ENCODE measurements around the gene SMPDL3B.
A peak's percentile ranks its signal among the peaks of the same experiment; 100 is the strongest.
"Not testable (repeated sequence)": the region's sequence is repeated elsewhere in the genome, so short reads cannot be mapped to it uniquely, and the experiment has no call there.

The SMPDL3B gene

DNA sequence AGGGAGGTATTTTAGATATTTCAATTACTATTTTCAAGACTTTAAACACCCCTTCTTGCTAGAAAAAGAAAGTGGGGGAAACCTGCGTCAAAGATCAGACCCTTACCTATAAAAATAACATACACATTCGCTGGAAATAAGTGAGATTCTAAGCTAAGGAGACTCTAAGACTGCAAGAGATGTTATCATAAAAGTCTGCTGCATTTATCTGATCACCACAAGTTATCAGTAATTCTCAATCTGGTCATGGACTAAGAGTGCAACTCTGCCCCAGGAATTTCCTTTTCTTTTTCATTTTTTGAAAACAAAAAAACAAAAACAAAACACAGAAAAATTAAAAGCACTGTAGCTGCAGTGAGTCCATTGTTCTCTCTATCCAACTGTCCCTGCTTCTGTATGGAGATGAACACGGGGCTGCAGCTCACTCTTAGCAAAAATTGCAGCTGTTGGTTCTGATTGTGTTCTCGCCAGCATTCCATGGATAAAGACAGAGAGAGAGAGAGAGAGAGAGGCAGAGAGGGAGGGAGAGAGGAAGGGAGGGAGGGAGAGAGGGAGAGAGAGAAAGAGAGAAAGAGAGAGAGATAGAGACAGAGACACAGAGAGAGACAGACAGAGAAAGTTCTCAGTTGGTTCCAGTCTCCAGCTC, 39.1 kb downstream of the SMPDL3B start:
- FAIRE-seq, result no peak

DNA sequence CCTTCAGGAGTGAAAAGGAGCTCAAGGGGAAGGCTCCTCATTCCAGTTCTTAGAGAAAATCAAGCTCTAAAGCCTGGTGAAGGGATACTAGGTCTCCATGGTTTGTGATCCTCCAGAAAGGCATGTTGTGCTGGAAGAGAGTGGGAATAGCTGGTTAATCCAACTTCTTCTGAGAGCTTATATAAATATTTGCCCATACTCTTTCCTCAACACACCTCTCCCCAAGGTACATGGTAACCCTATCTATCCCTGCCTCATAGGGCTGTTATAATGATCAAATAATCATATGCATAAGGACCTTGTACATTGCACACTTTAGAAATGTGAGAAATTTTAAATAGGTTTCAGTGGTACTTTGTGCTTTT, 39.6 kb downstream of the SMPDL3B start:
- no peak for FAIRE-seq

- peak; percentile 93 for FAIRE-seq
Measured at GRCh38 chr1:27979151-27979858, 44.5 kb downstream of the SMPDL3B start.

- FAIRE-seq, result no peak
Measured at GRCh38 chr1:27979859-27980201, 45.0 kb downstream of the SMPDL3B start.

DNA sequence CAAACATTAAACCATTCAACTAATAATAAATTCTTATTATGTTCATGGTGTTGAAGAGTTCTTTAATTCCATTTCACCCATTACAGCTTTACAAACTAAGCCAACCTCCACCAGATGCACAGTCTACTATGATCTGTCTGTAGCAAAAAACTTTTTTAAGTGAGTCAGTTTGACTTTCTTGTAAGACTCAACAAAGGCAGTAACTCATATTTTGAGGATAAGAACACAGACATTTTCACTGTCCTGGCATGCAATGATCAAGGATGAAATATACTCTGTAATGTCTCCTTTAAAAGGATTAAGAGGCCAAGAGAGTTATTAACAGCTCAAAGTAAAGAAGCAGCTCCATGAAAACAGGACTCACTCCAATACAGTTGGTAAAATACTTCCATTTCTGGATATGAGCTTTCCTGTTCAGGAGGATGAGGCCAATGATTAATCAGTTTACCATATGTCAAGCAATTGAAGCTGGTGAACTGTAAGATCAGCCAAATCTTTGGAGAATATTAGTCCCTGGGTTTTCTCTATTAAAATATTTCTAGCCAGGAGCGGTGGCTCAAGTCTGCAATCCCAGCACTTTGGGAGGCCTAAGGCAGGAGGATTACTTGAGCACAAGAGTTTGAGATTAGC, 45.5 kb downstream of the SMPDL3B start:
- no peak for FAIRE-seq

- FAIRE-seq, result no peak
Measured at GRCh38 chr1:27981145-27981544, 46.3 kb downstream of the SMPDL3B start.

GRCh38 chr1:27990920-27991537, 56.2 kb downstream of the SMPDL3B start:
- FAIRE-seq, result no peak

GRCh38 chr1:27992276-27992675, 57.5 kb downstream of the SMPDL3B start:
- no peak for FAIRE-seq

- FAIRE-seq, result no peak
Measured at GRCh38 chr1:27993241-27993640, 58.4 kb downstream of the SMPDL3B start.

DNA sequence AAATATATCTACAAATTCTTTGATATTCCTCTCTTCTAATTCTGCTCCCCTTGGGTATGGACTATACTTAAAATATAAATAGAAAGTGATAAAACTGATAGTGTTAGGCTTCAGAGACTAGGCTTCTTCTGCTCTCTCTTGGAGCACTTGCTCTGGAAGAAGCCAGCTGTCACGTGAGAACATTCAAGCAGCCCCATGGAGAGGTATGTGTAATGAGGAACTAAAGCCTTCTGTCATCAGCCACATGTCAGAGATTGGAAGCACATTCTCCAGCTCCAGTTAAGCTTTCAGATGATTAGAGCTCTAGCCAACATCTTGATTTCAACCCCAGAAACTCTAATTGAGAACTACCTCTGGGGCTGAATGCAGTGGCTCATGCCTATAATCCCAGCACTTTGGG, 59.3 kb downstream of the SMPDL3B start:
- FAIRE-seq, result no peak

- not testable (repeated sequence) for FAIRE-seq
Measured at GRCh38 chr1:27994526-27994925, 59.7 kb downstream of the SMPDL3B start.

DNA sequence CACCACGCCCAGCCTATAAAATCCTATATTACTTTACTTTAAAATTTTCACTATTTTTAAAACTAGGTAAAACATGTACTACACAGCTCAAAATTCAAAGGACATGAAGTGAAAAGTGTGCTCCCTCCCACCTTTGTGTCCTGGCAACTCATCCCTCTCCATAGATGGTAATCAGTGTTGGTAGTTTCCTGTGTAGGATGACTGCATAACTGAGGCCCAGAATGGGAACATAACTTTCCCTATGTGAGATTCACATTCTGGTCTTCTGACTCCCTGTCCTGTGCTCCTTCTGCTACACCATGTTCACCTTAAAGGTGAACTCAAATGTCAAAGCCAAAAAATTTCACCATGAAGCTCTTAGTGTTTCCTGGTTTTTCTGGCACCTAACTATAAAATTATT, 64.3 kb downstream of the SMPDL3B start:
- no peak for FAIRE-seq

DNA sequence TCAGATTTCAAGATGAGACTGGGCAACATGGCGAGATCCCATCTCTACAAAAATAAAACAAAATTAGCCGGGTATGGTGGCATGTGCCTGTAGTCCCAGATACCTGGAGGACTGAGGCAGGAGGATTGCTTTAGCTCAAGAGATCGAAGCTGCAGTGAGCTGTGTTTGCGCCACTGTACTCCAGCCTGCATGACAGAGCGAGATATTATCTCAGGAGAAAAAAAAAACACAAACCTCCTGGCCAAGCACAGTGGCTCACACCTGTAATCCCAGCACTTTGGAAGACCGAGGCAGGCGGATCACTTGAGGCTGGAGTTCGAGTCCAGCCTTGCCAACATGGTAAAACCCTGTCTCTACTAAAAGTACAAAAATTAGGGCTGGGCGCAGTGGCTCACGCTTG, 67.8 kb downstream of the SMPDL3B start:
- FAIRE-seq, result no peak

DNA sequence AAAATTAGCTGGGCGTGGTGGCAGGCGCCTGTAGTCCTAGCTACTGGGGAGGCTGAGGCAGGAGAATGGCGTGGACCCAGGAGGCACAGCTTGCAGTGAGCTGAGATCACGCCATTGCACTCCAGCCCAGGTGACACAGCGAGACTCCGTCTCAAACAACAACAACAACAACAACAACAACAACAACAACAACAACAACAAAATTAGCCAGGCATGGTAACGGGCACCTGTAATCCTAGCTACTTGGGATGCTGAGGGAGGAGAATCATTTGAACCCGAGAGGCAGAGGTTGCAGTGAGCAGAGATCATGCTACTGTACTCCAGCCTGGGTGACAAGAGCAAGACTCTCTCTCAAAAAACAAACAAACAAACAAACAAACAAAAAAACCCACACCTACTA, 68.3 kb downstream of the SMPDL3B start:
- not testable (repeated sequence) for FAIRE-seq
